Testis (tissue), 2 donors: ENCODE results near the gene TSACC.

Experiments used
- POLR2A ChIP-seq: fragments of 450-650 bp; IDR thresholded peaks from one replicate; pipeline ENCODE4 v1.6.1; 2017; ENCODE audit warnings: antibody characterized with exemption, mild to moderate bottlenecking, moderate library complexity
- TF ChIP-seq, protein P1 (sequence below), 3 experiments: fragments of 450-650 bp in 2 of 3; fragments of 200-600 bp in 1 of 3; sonication (generic) in 1 of 3; IDR thresholded peaks; one replicate each; pipeline ENCODE4 v1.5.1; 2016 to 2019; ENCODE audit warnings: antibody characterized with exemption in 3 of 3, mild to moderate bottlenecking in 2 of 3, moderate library complexity in 1 of 3

DNA sequence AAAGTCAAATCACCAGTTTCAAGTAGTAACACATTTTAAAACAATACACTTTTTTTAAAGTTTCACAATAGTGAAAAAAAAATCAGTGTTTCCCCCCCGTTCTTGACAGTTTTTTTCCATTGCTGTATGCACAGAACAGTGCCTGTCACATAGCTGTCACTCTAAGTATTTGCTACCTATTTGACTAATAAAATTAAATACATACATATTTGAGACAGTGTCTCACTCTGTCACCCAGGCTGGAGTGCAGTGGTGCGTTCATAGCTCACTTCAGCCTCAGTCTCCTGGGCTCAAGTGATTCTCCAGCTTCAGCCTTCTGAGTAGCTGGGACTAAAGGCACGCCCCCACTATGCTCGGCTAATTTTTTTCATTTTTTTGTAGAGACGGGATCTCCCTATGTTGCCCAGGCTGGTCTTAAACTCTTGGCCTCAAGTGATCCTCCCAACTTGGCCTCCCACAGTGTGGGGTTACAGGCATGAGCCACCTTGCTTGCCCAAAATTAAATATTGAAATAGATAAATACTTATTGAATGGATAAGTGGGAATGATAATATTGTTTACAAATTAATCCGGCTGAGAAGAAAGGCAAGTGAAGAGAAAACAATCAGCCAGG, 18.0 kb downstream of the TSACC start:
- TF ChIP-seq, protein P1, sequence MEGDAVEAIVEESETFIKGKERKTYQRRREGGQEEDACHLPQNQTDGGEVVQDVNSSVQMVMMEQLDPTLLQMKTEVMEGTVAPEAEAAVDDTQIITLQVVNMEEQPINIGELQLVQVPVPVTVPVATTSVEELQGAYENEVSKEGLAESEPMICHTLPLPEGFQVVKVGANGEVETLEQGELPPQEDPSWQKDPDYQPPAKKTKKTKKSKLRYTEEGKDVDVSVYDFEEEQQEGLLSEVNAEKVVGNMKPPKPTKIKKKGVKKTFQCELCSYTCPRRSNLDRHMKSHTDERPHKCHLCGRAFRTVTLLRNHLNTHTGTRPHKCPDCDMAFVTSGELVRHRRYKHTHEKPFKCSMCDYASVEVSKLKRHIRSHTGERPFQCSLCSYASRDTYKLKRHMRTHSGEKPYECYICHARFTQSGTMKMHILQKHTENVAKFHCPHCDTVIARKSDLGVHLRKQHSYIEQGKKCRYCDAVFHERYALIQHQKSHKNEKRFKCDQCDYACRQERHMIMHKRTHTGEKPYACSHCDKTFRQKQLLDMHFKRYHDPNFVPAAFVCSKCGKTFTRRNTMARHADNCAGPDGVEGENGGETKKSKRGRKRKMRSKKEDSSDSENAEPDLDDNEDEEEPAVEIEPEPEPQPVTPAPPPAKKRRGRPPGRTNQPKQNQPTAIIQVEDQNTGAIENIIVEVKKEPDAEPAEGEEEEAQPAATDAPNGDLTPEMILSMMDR (IDR thresholded peaks at IDR 0.05): no peak
- no peak for TF ChIP-seq POLR2A
